Gastrocnemius medialis (tissue), 4 donors: ENCODE measurements around the gene SHANK3. TPM values are rescaled to one million over a fixed set of nuclear protein-coding genes. Genes with fewer than 3 reads are reported as not detected.

Source experiments
- ATAC-seq, 2 donors: fragments of 150-250 bp; one replicate each; pipeline ENCODE4 v1.9.1; 2016
- DNase-seq, 2 donors: peaks; one replicate each; pipeline ENCODE4 v3.0.0-alpha.2; 2019
- H3K27ac ChIP-seq, 4 donors: fragments of 200-600 bp; sonication (generic); 1 replicate in 1 of 4; 2 replicates in 3 of 4; pipeline ENCODE4 v1.5.1; 2016 to 2018; ENCODE audit warnings: mild to moderate bottlenecking in 2 of 4, moderate library complexity in 1 of 4
- H3K27me3 ChIP-seq, 3 donors: fragments of 200-600 bp; sonication (generic) in 2 of 3; 1 replicate in 1 of 3; 2 replicates in 2 of 3; pipeline versions ENCODE4 v1.5.1 to v1.6.0; 2016 to 2019; ENCODE audit warnings: mild to moderate bottlenecking in 1 of 3, moderate library complexity in 1 of 3
- H3K36me3 ChIP-seq, 2 donors: fragments of 200-600 bp; sonication (generic) in 1 of 2; one replicate each; pipeline ENCODE4 v1.5.1; 2017 to 2018
- H3K4me1 ChIP-seq, 2 donors: fragments of 200-600 bp; sonication (generic) in 1 of 2; one replicate each; pipeline ENCODE4 v1.5.1; 2016 to 2017; ENCODE audit warnings: mild to moderate bottlenecking in 2 of 2
- H3K4me3 ChIP-seq, 4 donors: fragments of 200-600 bp; sonication (generic) in 3 of 4; 1 replicate in 1 of 4; 2 replicates in 3 of 4; pipeline ENCODE4 v1.5.1; 2016 to 2019; ENCODE audit warnings: mild to moderate bottlenecking in 2 of 4
- H3K9me3 ChIP-seq, 3 donors: fragments of 200-600 bp; sonication (generic) in 2 of 3; 1 replicate in 1 of 3; 2 replicates in 2 of 3; pipeline ENCODE4 v1.5.1; 2016 to 2019
- POLR2A ChIP-seq, 2 donors: fragments of 450-650 bp; IDR thresholded peaks; one replicate each; pipeline ENCODE4 v1.6.1; 2017; ENCODE audit warnings: antibody characterized with exemption in 2 of 2, mild to moderate bottlenecking in 2 of 2, moderate library complexity in 2 of 2
- in situ Hi-C, 4 donors: fragments of 200-750 bp; cut with MboI; loops; one replicate each; pipeline versions ENCODE4 v1.15.0 to v1.8.0; 2017; ENCODE audit warnings: low sequenced_read_pairs in 4 of 4
- intact Hi-C: fragments of 100-400 bp; cut with DNase I; formaldehyde crosslinking; loops from one replicate; pipeline ENCODE4 v1.15.1; 2023; ENCODE audit warnings: low total_unique reads
- total RNA-seq, 4 donors: library from RNA; depleted of rRNA; stranded (reverse); fragments of >200 nt; gene quantifications; one replicate each; pipeline versions ENCODE4 v1.1.0 to v1.2.3, GENCODE V29; 2016
- TF ChIP-seq, protein P1 (sequence below), 5 experiments: fragments of 450-650 bp in 3 of 5; fragments of 200-600 bp in 2 of 5; sonication (generic) in 2 of 5; IDR thresholded peaks in 4 of 5; conservative IDR thresholded peaks in 1 of 5; 1 replicate in 4 of 5; 2 replicates in 1 of 5; pipeline ENCODE4 v1.5.1; 2016 to 2019; ENCODE audit warnings: antibody characterized with exemption in 5 of 5, mild to moderate bottlenecking in 3 of 5, moderate library complexity in 3 of 5

The SHANK3 gene
- total RNA-seq, 4 donors from 2014 or later: 3.8 to 9.8 (median 5.1) TPM

DNA sequence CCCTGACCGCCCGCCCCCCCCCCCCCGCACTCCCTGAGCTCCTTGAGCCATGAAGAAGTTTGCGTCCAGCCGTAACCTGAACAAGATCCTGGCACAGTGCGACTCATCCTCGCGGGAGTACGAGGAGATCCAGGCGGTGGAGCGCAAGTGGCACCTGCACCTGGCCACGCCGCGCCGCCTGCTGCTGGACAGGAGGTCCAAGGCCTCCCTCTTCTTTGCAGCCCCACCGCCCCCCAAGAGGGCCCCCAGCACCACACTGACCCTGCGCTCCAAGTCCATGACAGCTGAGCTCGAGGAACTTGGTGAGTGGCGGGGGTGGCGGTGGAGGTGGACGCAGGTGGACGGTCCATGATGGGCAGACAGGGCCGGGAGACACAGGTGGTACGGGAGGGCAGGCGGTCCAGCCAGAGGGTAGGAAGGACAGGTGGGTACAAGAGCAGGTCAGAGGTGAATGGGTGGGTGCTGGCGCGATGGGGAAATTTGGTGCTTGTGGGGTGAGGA is 33.3 kb downstream of the SHANK3 start:
- ATAC-seq (no peak), DNase-seq (no peak)
- intact Hi-C loops: no loop called here
- in situ Hi-C loops: no loop called here
- no peak for TF ChIP-seq POLR2A (IDR thresholded peaks at IDR 0.05)
- TF ChIP-seq, protein P1, sequence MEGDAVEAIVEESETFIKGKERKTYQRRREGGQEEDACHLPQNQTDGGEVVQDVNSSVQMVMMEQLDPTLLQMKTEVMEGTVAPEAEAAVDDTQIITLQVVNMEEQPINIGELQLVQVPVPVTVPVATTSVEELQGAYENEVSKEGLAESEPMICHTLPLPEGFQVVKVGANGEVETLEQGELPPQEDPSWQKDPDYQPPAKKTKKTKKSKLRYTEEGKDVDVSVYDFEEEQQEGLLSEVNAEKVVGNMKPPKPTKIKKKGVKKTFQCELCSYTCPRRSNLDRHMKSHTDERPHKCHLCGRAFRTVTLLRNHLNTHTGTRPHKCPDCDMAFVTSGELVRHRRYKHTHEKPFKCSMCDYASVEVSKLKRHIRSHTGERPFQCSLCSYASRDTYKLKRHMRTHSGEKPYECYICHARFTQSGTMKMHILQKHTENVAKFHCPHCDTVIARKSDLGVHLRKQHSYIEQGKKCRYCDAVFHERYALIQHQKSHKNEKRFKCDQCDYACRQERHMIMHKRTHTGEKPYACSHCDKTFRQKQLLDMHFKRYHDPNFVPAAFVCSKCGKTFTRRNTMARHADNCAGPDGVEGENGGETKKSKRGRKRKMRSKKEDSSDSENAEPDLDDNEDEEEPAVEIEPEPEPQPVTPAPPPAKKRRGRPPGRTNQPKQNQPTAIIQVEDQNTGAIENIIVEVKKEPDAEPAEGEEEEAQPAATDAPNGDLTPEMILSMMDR (IDR thresholded peaks at IDR 0.05 in 4 of 5, conservative IDR thresholded peaks at IDR 0.05 in 1 of 5): no peak
- Histone ChIP-seq H3K27ac (no peak overlapping the region), H3K27me3 (no peaks in the 10 kb centered on the region), H3K9me3 (no peaks in the 10 kb centered on the region), H3K4me1 (no peaks in the 10 kb centered on the region), H3K36me3 (no peaks in the 10 kb centered on the region), H3K4me3 (no peak overlapping the region)

DNA sequence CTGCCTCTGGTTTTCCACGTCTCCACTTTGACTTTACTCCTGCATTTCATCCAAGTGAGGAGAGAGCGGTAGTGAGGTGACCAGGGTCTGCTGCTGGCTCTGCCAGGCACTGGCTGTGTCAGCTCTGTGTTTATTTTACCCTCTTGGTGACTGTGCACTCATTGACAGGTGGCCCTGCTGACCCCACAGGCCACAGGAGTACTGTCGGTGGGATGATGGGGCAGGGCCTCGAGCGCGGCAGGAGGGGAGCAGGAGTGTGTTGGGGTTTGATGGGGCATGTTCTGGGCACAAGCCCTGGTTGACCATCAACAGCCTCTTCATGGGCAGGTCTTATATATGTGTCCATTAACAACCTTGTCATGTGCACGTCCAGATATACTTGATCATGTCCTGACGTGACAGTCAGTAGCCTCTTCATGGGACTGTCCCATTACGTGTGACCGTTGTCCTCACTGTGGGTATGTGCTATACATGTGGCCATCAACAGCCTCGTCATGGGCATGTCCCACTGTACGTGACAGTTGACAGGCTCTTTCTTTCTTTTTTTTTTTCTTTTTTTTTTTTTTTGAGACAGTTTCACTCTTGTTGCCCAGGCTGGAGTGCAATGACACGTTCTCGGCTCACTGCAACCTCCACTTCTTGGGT is 34.0 kb downstream of the SHANK3 start:
- no peak for ATAC-seq
- TF ChIP-seq, protein P1 (IDR thresholded peaks at IDR 0.05 in 4 of 5, conservative IDR thresholded peaks at IDR 0.05 in 1 of 5): no peak
- TF ChIP-seq POLR2A (IDR thresholded peaks at IDR 0.05): no peak
- H3K4me1 ChIP-seq: no peaks in the 10 kb centered on the region

DNA sequence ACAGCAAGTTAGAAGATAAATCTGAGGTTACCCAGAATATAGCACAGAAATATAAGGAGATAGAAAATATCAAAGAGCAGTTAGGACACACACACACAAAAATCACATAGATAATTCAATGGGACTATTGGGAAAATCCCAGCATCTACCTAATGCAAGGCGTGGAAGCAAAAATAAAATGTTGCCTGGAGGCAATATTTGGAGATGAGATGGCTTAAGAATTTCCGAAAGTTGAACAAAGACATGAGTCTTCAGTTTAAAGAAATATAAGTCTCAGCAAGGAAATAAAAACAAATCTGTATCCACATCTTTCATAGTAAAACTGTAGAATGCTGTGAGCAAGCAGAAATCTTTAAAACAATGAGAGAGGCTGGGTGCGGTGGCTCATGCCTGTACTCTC is 35.9 kb downstream of the SHANK3 start:
- no peaks in the 10 kb centered on the region for H3K36me3 ChIP-seq
- in situ Hi-C loops (no loop called here), intact Hi-C loops (no loop called here)
- DNase-seq (no peak), ATAC-seq (no peak)
- H3K4me1 ChIP-seq: no peaks in the 10 kb centered on the region
- H3K27ac ChIP-seq: no peak overlapping the region
- TF ChIP-seq, protein P1 (IDR thresholded peaks at IDR 0.05 in 4 of 5, conservative IDR thresholded peaks at IDR 0.05 in 1 of 5): no peak
- no peak overlapping the region for H3K4me3 ChIP-seq
- no peaks in the 10 kb centered on the region for H3K9me3 ChIP-seq
- no peaks in the 10 kb centered on the region for H3K27me3 ChIP-seq

More for the DNA sequence above, 34.0 kb downstream of the SHANK3 start:
- Histone ChIP-seq H3K4me3 (no peak overlapping the region), H3K36me3 (no peaks in the 10 kb centered on the region), H3K27me3 (no peaks in the 10 kb centered on the region), H3K27ac (no peak overlapping the region), H3K9me3 (no peaks in the 10 kb centered on the region)
- in situ Hi-C loops: no loop called here
- no peak for DNase-seq
- intact Hi-C loops: no loop called here

DNA sequence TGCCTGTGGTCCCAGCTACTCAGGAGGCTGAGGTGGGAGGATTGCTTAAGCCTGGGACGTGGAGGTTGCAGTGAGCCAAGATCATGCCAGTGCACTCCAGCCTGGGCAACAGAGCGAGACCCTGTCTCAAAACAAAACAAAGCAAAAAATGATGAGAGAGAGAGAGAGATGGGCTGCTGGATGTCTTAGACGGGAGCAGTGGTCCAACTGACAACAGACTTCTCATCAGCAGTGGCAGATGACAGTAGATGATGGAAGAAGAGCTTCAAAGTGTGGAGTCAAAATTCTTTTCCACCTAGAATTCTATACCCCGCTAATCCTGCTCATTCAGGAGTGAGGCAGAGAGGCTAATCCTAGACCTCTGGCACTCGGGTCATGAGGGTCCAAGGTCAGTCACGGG is 36.4 kb downstream of the SHANK3 start:
- DNase-seq: no peak

More for the DNA sequence above, 36.4 kb downstream of the SHANK3 start:
- H3K27me3 ChIP-seq: no peaks in the 10 kb centered on the region
- intact Hi-C loops: no loop called here
- H3K9me3 ChIP-seq: no peaks in the 10 kb centered on the region
- no peak overlapping the region for H3K27ac ChIP-seq
- no peak for TF ChIP-seq POLR2A (IDR thresholded peaks at IDR 0.05)
- TF ChIP-seq, protein P1 (IDR thresholded peaks at IDR 0.05 in 4 of 5, conservative IDR thresholded peaks at IDR 0.05 in 1 of 5): no peak
- no peaks in the 10 kb centered on the region for H3K36me3 ChIP-seq
- in situ Hi-C loops: no loop called here
- no peaks in the 10 kb centered on the region for H3K4me1 ChIP-seq
- ATAC-seq: no peak
- H3K4me3 ChIP-seq: no peak overlapping the region
